H9 (cell line): ENCODE results near the gene FLNC. TPM values are rescaled to one million over a fixed set of nuclear protein-coding genes. Genes with fewer than 3 reads are reported as not detected.

Experiments used
- DNase-seq: peaks from one replicate; pipeline ENCODE4 v3.0.0-alpha.2; 2017
- H2AFZ ChIP-seq: one replicate; pipeline ENCODE4 v1.6.1; 2013; ENCODE audit warnings: mild to moderate bottlenecking, low read length, control low read depth, moderate library complexity
- H2AK5ac ChIP-seq: 2 replicates; pipeline ENCODE4 v1.6.1; 2013; ENCODE audit warnings: low read length, control low read depth, mixed read lengths; ENCODE audit not compliant: insufficient read length
- H2BK120ac ChIP-seq: one replicate; pipeline ENCODE4 v1.6.1; 2013; ENCODE audit warnings: low read depth, mild to moderate bottlenecking, low read length, control low read depth, inconsistent platforms; ENCODE audit not compliant: poor library complexity, severe bottlenecking
- H2BK12ac ChIP-seq: 2 replicates; pipeline ENCODE4 v1.6.1; 2013; ENCODE audit warnings: low read length, control low read depth, mixed read lengths, low read depth; ENCODE audit not compliant: insufficient read length
- H2BK15ac ChIP-seq: 2 replicates; pipeline ENCODE4 v1.6.1; 2013; ENCODE audit warnings: low read depth, low read length, control low read depth
- H2BK20ac ChIP-seq: one replicate; pipeline ENCODE4 v1.6.1; 2013; ENCODE audit warnings: low read depth, mild to moderate bottlenecking, low read length, control low read depth, inconsistent platforms; ENCODE audit not compliant: poor library complexity, severe bottlenecking
- H2BK5ac ChIP-seq: 2 replicates; pipeline ENCODE4 v1.6.1; 2013; ENCODE audit warnings: low read length, control low read depth, mixed read lengths; ENCODE audit not compliant: insufficient read length
- H3K14ac ChIP-seq: 2 replicates; pipeline ENCODE4 v1.6.1; 2013; ENCODE audit warnings: low read length, control low read depth; ENCODE audit not compliant: insufficient read depth
- H3K18ac ChIP-seq: 2 replicates; pipeline ENCODE4 v1.6.1; 2013; ENCODE audit warnings: low read depth, mild to moderate bottlenecking, mixed read lengths, low read length, control low read depth; ENCODE audit not compliant: insufficient read length
- H3K23ac ChIP-seq: 2 replicates; pipeline ENCODE4 v1.6.1; 2013; ENCODE audit warnings: low read length, control low read depth, mixed read lengths, low read depth; ENCODE audit not compliant: insufficient read length
- H3K23me2 ChIP-seq: 2 replicates; pipeline ENCODE4 v1.6.1; 2013; ENCODE audit warnings: low read depth, mild to moderate bottlenecking, mixed read lengths, low read length, control low read depth; ENCODE audit not compliant: insufficient read length, poor library complexity, severe bottlenecking
- H3K27ac ChIP-seq: 2 replicates; pipeline ENCODE4 v1.5.1; 2013; ENCODE audit warnings: low read length, control low read depth, mixed read lengths, low read depth; ENCODE audit not compliant: insufficient read length
- H3K27me3 ChIP-seq: 2 replicates; pipeline ENCODE4 v1.6.1; 2013; ENCODE audit warnings: low read length, control low read depth, inconsistent platforms; ENCODE audit not compliant: insufficient read depth
- H3K4ac ChIP-seq: 2 replicates; pipeline ENCODE4 v1.6.1; 2013; ENCODE audit warnings: low read depth, mild to moderate bottlenecking, control low read depth, inconsistent platforms, low read length, moderate library complexity
- H3K4me1 ChIP-seq: 2 replicates; pipeline ENCODE4 v1.6.1; 2013; ENCODE audit warnings: low read length, control low read depth, inconsistent platforms; ENCODE audit not compliant: insufficient read depth
- H3K4me2 ChIP-seq: 2 replicates; pipeline ENCODE4 v1.6.1; 2013; ENCODE audit warnings: low read length, control low read depth, mixed read lengths; ENCODE audit not compliant: insufficient read length, insufficient read depth
- H3K56ac ChIP-seq: 2 replicates; pipeline ENCODE4 v1.6.1; 2013; ENCODE audit warnings: low read depth, mild to moderate bottlenecking, mixed read lengths, low read length, control low read depth; ENCODE audit not compliant: insufficient read length
- H3K79me1 ChIP-seq: 2 replicates; pipeline ENCODE4 v1.6.1; 2013; ENCODE audit warnings: low read depth, mild to moderate bottlenecking, moderate library complexity, low read length, control low read depth, inconsistent platforms; ENCODE audit not compliant: insufficient read depth, poor library complexity, severe bottlenecking
- H3K79me2 ChIP-seq: 2 replicates; pipeline ENCODE4 v1.6.1; 2013; ENCODE audit warnings: low read length, control low read depth, inconsistent platforms; ENCODE audit not compliant: insufficient read depth
- H3K9ac ChIP-seq: 2 replicates; pipeline ENCODE4 v1.6.1; 2013; ENCODE audit warnings: low read length, control low read depth, mixed read lengths; ENCODE audit not compliant: insufficient read length; ENCODE audit errors: extremely low read depth
- H3K9me3 ChIP-seq: one replicate; pipeline ENCODE4 v1.6.1; 2013; ENCODE audit warnings: low read depth, low read length, inconsistent platforms; ENCODE audit not compliant: control insufficient read depth
- H3T11ph ChIP-seq: one replicate; pipeline ENCODE4 v1.6.1; 2013; ENCODE audit warnings: mild to moderate bottlenecking, low read length, control low read depth, inconsistent platforms
- H4K20me1 ChIP-seq: one replicate; pipeline ENCODE4 v1.6.1; 2013; ENCODE audit not compliant: control insufficient read depth, insufficient read length, insufficient read depth
- H4K5ac ChIP-seq: 2 replicates; pipeline ENCODE4 v1.6.1; 2013; ENCODE audit warnings: low read depth, mild to moderate bottlenecking, mixed read lengths, low read length, control low read depth; ENCODE audit not compliant: insufficient read length
- H4K8ac ChIP-seq: replicated peaks from 2 replicates; pipeline ENCODE4 v1.6.1; 2013; ENCODE audit warnings: low read length, control low read depth, mixed read lengths, low read depth; ENCODE audit not compliant: insufficient read length
- H4K91ac ChIP-seq: 2 replicates; pipeline ENCODE4 v1.6.1; 2013; ENCODE audit warnings: low read depth, mild to moderate bottlenecking, moderate library complexity, mixed read lengths, low read length, control low read depth; ENCODE audit not compliant: insufficient read length
- H3K27ac Mint-ChIP-seq, 3 experiments: 2 replicates in 2 of 3; 3 replicates in 1 of 3; pipeline ENCODE4 v1.8.0; 2020 to 2021; ENCODE audit warnings: mixed read lengths in 3 of 3, mild to moderate bottlenecking in 1 of 3, moderate library complexity in 1 of 3
- H3K27me3 Mint-ChIP-seq: 2 replicates; pipeline ENCODE4 v1.8.0; 2021; ENCODE audit warnings: low read depth, mild to moderate bottlenecking, moderate library complexity, mixed read lengths
- H3K36me3 Mint-ChIP-seq, 3 experiments: 2 replicates in 2 of 3; 3 replicates in 1 of 3; pipeline ENCODE4 v1.8.0; 2020 to 2021; ENCODE audit warnings: low read depth in 3 of 3, mixed read lengths in 3 of 3; ENCODE audit not compliant: insufficient read depth in 1 of 3
- H3K4me1 Mint-ChIP-seq, 2 experiments: 2 replicates each; pipeline ENCODE4 v1.8.0; 2020; ENCODE audit warnings: mixed read lengths in 2 of 2
- H3K4me3 Mint-ChIP-seq, 2 experiments: 2 replicates in 1 of 2; 3 replicates in 1 of 2; pipeline ENCODE4 v1.8.0; 2020 to 2021; ENCODE audit warnings: mild to moderate bottlenecking in 2 of 2, mixed read lengths in 2 of 2, moderate library complexity in 1 of 2
- H3K9me3 Mint-ChIP-seq, 2 experiments: 2 replicates in 1 of 2; 3 replicates in 1 of 2; pipeline ENCODE4 v1.8.0; 2020; ENCODE audit warnings: mild to moderate bottlenecking in 2 of 2, mixed read lengths in 2 of 2, moderate library complexity in 1 of 2
- WGBS: extraction: QIAGEN DNeasy Blood & Tissue Kit; methylation state at CpG from one replicate; pipeline ENCODE4 v1.1.7; 2013; ENCODE audit warnings: missing lambda C conversion rate, low lambda C conversion rate, mixed read lengths; ENCODE audit not compliant: insufficient read length; ENCODE audit errors: extremely low coverage; 5-methylcytosine and 5-hydroxymethylcytosine counted together
- total RNA-seq: library from RNA; stranded (reverse); gene quantifications from 2 replicates; pipeline ENCODE4 v1.2.1, GENCODE V29; 2021
- TF ChIP-seq, protein P1 (sequence below): fragments of 200-600 bp; sonication (generic); conservative IDR thresholded peaks from 3 replicates; pipeline ENCODE4 v1.8.0; 2021; ENCODE audit warnings: antibody characterized with exemption, mild to moderate bottlenecking

The FLNC gene
- total RNA-seq, 1 experiment from 2014 or later, result 12.2 TPM

GRCh38 chr7:128794020-128794419, 36.2 kb upstream of the FLNC start:
- peaks cover 21 to 38% (median 37%) of the 10 kb centered on the region in 3 experiments for H3K36me3 Mint-ChIP-seq
- H3K4me1 ChIP-seq, result no peaks in the 10 kb centered on the region; the same call in 1 of the 2 replicates
- WGBS, result no CpG with 5 or more reads among the region's 3 CpGs
- no peak overlapping the region for H3K56ac ChIP-seq
- H4K20me1 ChIP-seq, result no peaks in the 10 kb centered on the region
- H3K9ac ChIP-seq, result no peak overlapping the region
- H3K23ac ChIP-seq, result no peak overlapping the region
- no peak overlapping the region for H2AFZ ChIP-seq
- H3K4me1 Mint-ChIP-seq, result peaks cover 41 to 42% of the 10 kb centered on the region in 2 experiments
- TF ChIP-seq, protein P1, sequence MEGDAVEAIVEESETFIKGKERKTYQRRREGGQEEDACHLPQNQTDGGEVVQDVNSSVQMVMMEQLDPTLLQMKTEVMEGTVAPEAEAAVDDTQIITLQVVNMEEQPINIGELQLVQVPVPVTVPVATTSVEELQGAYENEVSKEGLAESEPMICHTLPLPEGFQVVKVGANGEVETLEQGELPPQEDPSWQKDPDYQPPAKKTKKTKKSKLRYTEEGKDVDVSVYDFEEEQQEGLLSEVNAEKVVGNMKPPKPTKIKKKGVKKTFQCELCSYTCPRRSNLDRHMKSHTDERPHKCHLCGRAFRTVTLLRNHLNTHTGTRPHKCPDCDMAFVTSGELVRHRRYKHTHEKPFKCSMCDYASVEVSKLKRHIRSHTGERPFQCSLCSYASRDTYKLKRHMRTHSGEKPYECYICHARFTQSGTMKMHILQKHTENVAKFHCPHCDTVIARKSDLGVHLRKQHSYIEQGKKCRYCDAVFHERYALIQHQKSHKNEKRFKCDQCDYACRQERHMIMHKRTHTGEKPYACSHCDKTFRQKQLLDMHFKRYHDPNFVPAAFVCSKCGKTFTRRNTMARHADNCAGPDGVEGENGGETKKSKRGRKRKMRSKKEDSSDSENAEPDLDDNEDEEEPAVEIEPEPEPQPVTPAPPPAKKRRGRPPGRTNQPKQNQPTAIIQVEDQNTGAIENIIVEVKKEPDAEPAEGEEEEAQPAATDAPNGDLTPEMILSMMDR, result peak; percentile 26; the same call in 2 of the 3 replicates
- no peaks in the 10 kb centered on the region for H3K79me1 ChIP-seq
- no peak overlapping the region for H3K4me2 ChIP-seq
- no peaks in the 10 kb centered on the region; a peak in 1 of 5 replicates for H3K9me3 Mint-ChIP-seq
- H4K8ac ChIP-seq, result no peak overlapping the region
- no peaks in the 10 kb centered on the region for H3K9me3 ChIP-seq
- H2AK5ac ChIP-seq, result no peak overlapping the region
- no peak overlapping the region for H4K91ac ChIP-seq
- H2BK15ac ChIP-seq, result no peak overlapping the region
- peaks cover 12% of the 10 kb centered on the region for H3K23me2 ChIP-seq
- no peak overlapping the region for H2BK12ac ChIP-seq
- H2BK20ac ChIP-seq, result no peak overlapping the region
- H4K5ac ChIP-seq, result no peak overlapping the region
- no peaks in the 10 kb centered on the region for H3K79me2 ChIP-seq
- no peak overlapping the region for H3K4ac ChIP-seq
- no peak overlapping the region for H3K18ac ChIP-seq
- H3K27me3 ChIP-seq, result no peaks in the 10 kb centered on the region
- peak overlapping the region in 2 of 3 experiments; percentile 29 to 64; a peak in 3 of 7 replicates for H3K27ac Mint-ChIP-seq
- no peak for DNase-seq
- H3K27ac ChIP-seq, result no peak overlapping the region
- H3K14ac ChIP-seq, result no peak overlapping the region
- H3K4me3 Mint-ChIP-seq, result no peak overlapping the region; a peak in 1 of 5 replicates
- H3K27me3 Mint-ChIP-seq, result peaks cover 11% of the 10 kb centered on the region
- no peak overlapping the region for H3T11ph ChIP-seq
- H2BK5ac ChIP-seq, result no peak overlapping the region
- H2BK120ac ChIP-seq, result no peak overlapping the region
